Activated naive CD8-positive, alpha-beta T cell treated with anti-CD3 and anti-CD28 coated beads, Interleukin-2, amount 50 U/mL, for 16 hours (primary cell): Measurements from ENCODE around the gene DNAJB14.

Source experiments
- DNase-seq: peaks from one replicate; pipeline ENCODE4 v3.0.0-alpha.2; 2020; ENCODE audit warnings: low read depth, low spot score

The DNAJB14 gene

GRCh38 chr4:99945718-99946355 is 581 bp downstream of the DNAJB14 start:
- no peak for DNase-seq

GRCh38 chr4:99943904-99944437 is 2.4 kb downstream of the DNAJB14 start:
- no peak for DNase-seq

GRCh38 chr4:99938243-99938753 is 8.1 kb downstream of the DNAJB14 start:
- DNase-seq, result no peak

- no peak for DNase-seq
These were observed 11.5 kb downstream of the DNAJB14 start for GRCh38 chr4:99934891-99935290.

DNA sequence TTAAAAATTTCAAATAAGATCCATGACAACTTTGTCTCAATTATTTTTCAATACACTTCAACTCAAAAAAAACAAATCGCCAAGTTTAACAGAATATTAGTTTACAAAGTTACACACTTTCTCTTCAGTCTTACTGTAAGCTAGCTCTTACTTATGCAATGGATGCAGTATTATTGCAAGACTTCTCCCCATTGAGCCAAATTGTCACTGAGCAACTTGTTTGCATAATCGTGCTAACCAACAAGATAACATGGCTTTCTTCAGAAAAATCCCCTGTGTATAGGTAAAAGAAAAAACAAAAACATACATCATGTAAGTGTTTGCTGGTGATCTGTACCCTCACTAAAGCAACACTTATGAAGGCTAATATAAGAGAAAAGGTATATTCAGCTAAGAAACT is 18.9 kb downstream of the DNAJB14 start:
- no peak for DNase-seq

GRCh38 chr4:99921174-99921573 is 25.2 kb downstream of the DNAJB14 start:
- DNase-seq, result no peak

DNA sequence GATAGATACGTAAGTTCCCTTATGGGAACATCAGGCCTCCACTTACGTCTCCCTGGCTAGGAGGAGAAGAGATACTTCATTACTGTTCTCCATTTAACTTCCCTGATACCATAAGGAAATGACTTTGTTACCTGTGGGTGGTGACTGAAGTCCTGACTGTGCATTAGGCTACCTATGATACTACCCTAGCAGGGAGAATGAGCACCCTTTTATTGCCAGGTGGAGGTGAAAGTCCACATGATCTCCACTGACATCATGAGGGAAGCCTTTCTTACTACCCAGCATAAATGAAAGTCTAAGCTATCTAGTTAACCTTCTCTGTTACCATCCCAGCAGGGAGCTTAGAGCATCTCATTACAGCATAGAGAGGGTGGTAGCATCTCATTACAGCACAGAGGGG is 27.8 kb downstream of the DNAJB14 start:
- DNase-seq, result no peak

- DNase-seq, result no peak
These were observed 28.8 kb downstream of the DNAJB14 start for GRCh38 chr4:99917575-99917974.

- no peak for DNase-seq
These were observed 31.0 kb downstream of the DNAJB14 start for GRCh38 chr4:99915449-99915848.

DNA sequence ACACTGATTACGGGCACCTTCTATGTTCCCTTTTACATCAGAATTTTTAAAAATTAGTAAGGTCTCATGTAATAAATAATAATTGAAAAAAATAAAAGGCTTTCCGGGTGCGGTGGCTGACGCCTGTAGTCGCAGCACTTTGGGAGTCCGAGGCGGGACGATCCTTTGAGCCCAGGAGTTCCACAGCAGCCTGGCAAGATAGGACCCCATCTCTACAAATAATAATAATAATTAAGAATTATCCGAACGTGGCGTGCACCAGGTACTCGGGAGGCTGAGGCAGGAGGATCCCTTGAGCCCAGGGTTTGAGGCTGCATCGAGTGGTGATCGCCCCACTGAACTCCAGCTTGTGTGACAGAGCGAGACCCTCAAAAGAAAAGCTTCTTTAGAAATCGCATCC is 51.4 kb downstream of the DNAJB14 start:
- no peak for DNase-seq

DNA sequence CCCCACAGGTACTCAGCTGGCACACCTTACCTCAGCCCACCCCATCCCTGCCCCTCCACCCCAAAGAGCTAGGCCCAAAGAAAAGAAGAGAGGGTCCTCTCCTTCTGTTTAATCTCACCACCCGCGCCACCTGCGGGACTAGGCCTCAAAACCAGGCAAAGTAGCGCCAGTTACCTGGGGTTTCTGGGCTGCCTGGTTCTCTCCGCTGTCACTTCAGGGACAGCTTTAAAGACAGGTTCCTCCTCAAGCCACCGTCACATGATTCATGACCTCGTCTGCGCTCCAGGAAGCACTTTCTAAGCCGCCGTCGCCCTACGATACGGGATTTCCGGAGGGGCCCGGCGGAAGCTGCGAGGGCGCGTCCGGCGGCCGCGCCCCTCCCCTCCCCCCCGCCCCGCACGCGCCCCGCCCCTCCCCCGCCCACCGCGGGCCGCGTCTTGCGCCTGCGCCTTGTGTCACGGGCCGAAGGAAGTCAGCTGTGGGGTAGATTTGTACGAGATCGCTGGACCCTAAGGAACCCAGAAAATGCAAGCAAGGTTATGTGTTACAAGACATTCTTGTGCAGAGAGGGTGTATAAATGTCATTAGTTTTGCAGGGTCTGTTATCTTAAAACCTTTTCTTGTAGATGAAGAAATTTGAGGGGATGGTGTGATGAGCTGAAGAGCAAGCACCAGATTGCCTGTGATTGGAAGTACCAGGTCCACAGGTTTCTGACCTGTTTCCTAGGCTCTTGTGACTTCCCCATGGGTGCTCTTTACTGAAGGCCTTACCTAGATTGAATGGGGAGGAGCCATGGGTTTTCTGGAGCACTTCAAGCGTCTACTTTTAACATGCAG is 52.0 kb downstream of the DNAJB14 start, which contains the start of gene LAMTOR3:
LAMTOR3 (minus strand) TSS at position 267 of the 837 bp plus-strand sequence. CDS start 464 bp downstream, outside the sequence.
- DNase-seq, result peak; percentile 72

DNA sequence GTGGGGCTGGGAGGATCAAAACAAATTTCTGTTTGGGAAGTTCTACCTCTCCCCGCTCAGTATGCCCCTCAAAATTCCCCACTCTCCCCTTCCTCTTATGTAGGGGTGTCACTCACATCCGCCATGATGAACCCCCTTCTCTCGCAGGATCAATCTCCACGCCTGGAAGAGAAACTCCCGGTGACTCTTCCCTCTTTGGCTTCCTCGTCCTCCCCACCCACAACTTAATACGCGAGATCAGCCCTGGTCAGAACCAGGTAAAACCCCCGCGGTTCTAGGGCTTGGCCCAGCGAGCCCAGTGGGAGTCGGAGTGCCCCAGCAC is 52.6 kb downstream of the DNAJB14 start:
- DNase-seq, result no peak

GRCh38 chr4:99893029-99893428 is 53.4 kb downstream of the DNAJB14 start:
- DNase-seq, result no peak

DNA sequence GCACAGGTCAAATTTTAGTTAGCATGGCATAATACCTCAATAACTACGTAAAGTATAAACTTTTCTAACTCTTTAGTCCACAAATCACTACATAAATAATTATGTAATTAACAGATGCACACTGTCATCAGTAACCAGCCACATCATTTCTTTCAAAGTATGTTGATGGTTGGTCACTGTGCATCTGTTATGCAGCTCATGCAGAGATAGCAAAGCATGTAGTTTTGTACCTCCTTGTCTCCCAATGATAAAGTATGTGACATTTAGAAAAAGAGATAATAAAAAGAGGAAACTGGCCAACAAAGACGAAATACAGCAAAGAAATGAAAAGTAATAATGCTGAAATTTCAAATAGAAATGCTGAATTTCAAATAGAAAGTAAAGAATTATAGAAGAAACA is 55.1 kb downstream of the DNAJB14 start:
- DNase-seq, result no peak

GRCh38 chr4:99887837-99888236 is 58.6 kb downstream of the DNAJB14 start:
- no peak for DNase-seq

- no peak for DNase-seq
These were observed 60.3 kb downstream of the DNAJB14 start for GRCh38 chr4:99886146-99886545.

DNA sequence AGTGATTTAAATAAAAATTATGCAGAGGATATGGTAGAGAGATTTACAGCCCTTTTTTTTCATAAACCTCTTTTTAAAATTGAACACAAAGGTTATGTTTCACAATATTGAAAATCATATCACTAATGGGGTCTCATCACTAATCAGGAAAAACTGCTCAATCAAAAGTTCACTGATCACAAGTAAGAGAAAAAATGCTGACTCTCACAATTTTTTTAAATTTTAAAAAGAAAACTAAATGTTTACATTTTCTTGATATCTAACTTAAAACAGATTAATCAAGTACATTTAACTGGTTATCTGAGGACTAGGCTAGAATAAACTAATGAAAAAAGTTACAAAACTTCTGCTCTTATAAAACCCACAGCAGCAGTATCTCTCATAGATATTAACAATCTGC is 60.7 kb downstream of the DNAJB14 start:
- DNase-seq, result no peak

DNA sequence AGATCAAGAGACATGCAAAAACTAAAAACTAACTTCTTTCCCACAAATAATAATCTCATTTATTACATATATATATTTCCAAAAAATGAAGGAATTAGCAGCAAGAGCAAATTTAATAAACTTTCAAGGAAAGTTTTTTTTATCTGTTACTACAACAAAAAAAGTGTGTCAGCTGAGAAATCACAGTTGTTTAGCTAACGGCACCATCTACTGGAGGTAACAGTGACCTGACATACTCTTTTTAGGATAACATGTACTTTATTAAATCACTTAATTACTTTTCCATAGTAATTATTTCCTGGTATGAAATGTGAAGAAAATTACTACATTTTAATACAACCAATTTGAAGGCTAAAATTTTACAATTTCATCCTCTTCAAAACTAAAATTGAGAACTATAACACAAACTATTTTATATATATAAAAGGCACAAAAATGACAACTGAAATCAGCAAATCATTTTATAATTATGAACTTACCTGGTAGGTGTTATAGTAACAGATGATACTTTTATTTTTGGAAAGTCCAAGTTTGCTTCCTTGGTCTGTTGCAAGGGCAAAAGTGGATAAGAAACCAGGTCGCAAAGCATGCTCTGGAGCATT is 61.3 kb downstream of the DNAJB14 start:
- no peak for DNase-seq

GRCh38 chr4:99879458-99879857 is 67.0 kb downstream of the DNAJB14 start:
- DNase-seq, result no peak

DNA sequence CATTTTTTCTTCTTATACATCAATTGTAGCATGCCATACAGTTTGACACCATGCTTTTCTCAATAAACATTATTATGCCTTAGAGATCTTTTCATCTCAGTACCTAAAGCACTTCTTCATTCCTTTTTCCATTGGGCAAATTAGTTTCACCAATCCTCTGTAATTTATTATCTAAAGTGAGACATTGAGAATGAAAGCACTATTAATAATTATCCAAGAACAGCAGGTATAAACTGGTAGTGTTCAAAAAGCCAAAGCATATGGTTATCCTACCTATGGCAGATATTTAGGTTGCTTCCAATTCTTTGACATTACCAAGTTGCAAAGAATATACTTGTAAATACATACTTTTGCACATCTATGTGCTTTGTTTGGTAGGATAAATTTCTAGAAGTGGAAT is 67.8 kb downstream of the DNAJB14 start:
- no peak for DNase-seq

GRCh38 chr4:99876946-99877345 is 69.5 kb downstream of the DNAJB14 start:
- DNase-seq, result no peak

DNA sequence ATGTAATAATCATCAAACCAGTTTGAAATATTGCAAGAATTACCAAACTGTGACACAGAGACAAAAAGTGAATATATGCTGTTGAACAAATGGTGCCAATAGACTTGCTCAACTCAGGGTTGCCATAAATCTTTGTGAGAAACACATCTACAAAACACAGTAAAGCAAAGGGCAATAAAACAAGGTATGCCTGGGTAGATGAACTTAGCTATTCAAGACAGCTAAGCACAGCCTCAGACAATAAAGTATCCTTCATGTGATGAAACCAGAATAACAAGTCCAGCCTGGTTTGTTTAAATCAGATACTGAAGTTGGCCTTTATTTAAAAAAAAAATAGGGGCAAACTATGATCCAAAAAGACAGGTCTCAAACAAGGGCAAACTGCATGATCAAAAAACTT is 71.3 kb downstream of the DNAJB14 start:
- DNase-seq, result no peak
